ENCODE measurements around the gene SETD2. TPM values are rescaled to one million over a fixed set of nuclear protein-coding genes. Genes with fewer than 3 reads are reported as not detected.
A peak's percentile ranks its signal among the peaks of the same experiment; 100 is the strongest.

The SETD2 gene
- total and polyA plus RNA-seq, 2 of the 8 experiments (the other 6 are each of a cell fraction or from before 2014, with no cell fraction given): 15.7 to 46.3 TPM

GRCh38 chr3:47152578-47152977 lies 11.3 kb downstream of the SETD2 start:
- H3K27ac ChIP-seq (ENCODE audit: low read depth, low read length): no peak overlapping the region
- peak overlapping the region in 1 of 2 experiments; percentile 23; a peak in 1 of 4 replicates for H3K4me2 ChIP-seq (ENCODE audit: insufficient read depth in 1 of 2, low read depth in 2 of 2, low read length in 2 of 2)
- peaks cover 27 to 95% of the 10 kb centered on the region in 2 experiments for H3K79me2 ChIP-seq (ENCODE audit: control insufficient read depth in 1 of 2, insufficient read depth in 2 of 2, low read length in 2 of 2)
- DNase-seq (ENCODE audit: low read depth in 1 of 2, low spot score in 2 of 2) (peak in 1 of 2 experiments; percentile 45), FAIRE-seq (no peak)
- no peak overlapping the region for H4K91ac ChIP-seq (replicated peaks; ENCODE audit: insufficient read length, low read length)
- H3K36me3 ChIP-seq (ENCODE audit: control insufficient read depth in 2 of 4, insufficient read depth in 4 of 4, low read length in 3 of 4): no peaks in the 10 kb centered on the region
- no peak overlapping the region for H2BK12ac ChIP-seq (ENCODE audit: low read depth, low read length)
- no peak overlapping the region for H2BK15ac ChIP-seq (ENCODE audit: low read length)
- H4K5ac ChIP-seq (ENCODE audit: insufficient read length, low read depth, low read length): no peak overlapping the region
- TF ChIP-seq YY1 (IDR thresholded peaks at IDR 0.05; ENCODE audit: low read depth, low read length): no peak
- TF ChIP-seq RNF2 (IDR thresholded peaks at IDR 0.05; ENCODE audit: borderline replicate concordance, low read depth, low read length, missing control alignments, poor library complexity, severe bottlenecking): no peak
- TF ChIP-seq CBX8 (IDR thresholded peaks at IDR 0.05; ENCODE audit: borderline replicate concordance, low read depth, low read length): no peak
- no peak for TF ChIP-seq GABPA (IDR thresholded peaks at IDR 0.05; ENCODE audit: borderline replicate concordance, insufficient read depth, low read length)
- TF ChIP-seq TCF12 (IDR thresholded peaks at IDR 0.05; ENCODE audit: low read depth, low read length): no peak
- no peak for TF ChIP-seq ZNF274 (IDR thresholded peaks at IDR 0.05; ENCODE audit: borderline replicate concordance, extremely low read depth, low read length)
- no peak for TF ChIP-seq GTF2F1 (IDR thresholded peaks at IDR 0.05; ENCODE audit: borderline replicate concordance, low read depth, low read length)
- no peak for TF ChIP-seq SIN3A (conservative IDR thresholded peaks at IDR 0.05 in 1 of 2, IDR thresholded peaks at IDR 0.05 in 1 of 2; ENCODE audit: low read depth in 1 of 2, low read length in 2 of 2)
- TF ChIP-seq MAFK (IDR thresholded peaks at IDR 0.05; ENCODE audit: low read depth, low read length): no peak
- H4K20me1 ChIP-seq (replicated peaks in 1 of 2; ENCODE audit: control insufficient read depth in 1 of 2, insufficient read depth in 2 of 2, low read length in 2 of 2): peaks cover 7 to 14% of the 10 kb centered on the region in 2 experiments
- POLR2A ChIA-PET (ENCODE audit: partially characterized antibody): interaction anchor here (1.2 to 1.8 kb wide), 2 partner anchors 11 to 19 kb away, joined by 3 to 13 read pairs; partner anchors contain the start of gene SETD2
- no peak overlapping the region for H2BK120ac ChIP-seq (replicated peaks; ENCODE audit: low read depth, low read length)
- H3K18ac ChIP-seq (ENCODE audit: extremely low read depth, low read length): no peak overlapping the region
- H2BK5ac ChIP-seq (ENCODE audit: low read depth, low read length): no peak overlapping the region
- H3K23me2 ChIP-seq (ENCODE audit: low read depth, low read length): no peaks in the 10 kb centered on the region
- no peak overlapping the region for H2AK5ac ChIP-seq (ENCODE audit: low read depth, low read length)
- H4K8ac ChIP-seq (ENCODE audit: extremely low read depth, insufficient read depth, low read length): no peak overlapping the region
- H3K56ac ChIP-seq (replicated peaks; ENCODE audit: insufficient read length, low read depth, low read length): no peak overlapping the region
- no peak overlapping the region for H3K4me3 ChIP-seq (ENCODE audit: extremely low read depth in 1 of 4, insufficient read depth in 2 of 4, low read depth in 3 of 4, low read length in 4 of 4)
- no peak overlapping the region for H3K14ac ChIP-seq (ENCODE audit: insufficient read length)
- no peaks in the 10 kb centered on the region for H3K9me3 ChIP-seq (ENCODE audit: insufficient read depth in 2 of 2, low read depth in 1 of 2, low read length in 1 of 2)
- CTCF ChIA-PET (ENCODE audit: partially characterized antibody): interaction anchor here (1.0 kb wide), 1 partner anchor 9 kb away, joined by 5 read pairs; no protein-coding TSS in a partner anchor
- H2BK20ac ChIP-seq (ENCODE audit: low read length): no peak overlapping the region
- WGBS, 2 experiments (ENCODE audit: extremely low coverage in 1 of 2, insufficient coverage in 1 of 2, insufficient read length in 1 of 2, insufficient replicate concordance in 2 of 2, low coverage in 1 of 2, low lambda C conversion rate in 2 of 2, missing lambda C conversion rate in 1 of 2): 72% methylated on average over 2 of the region's 2 CpGs; no CpG with 5 or more reads in 1 of the 2 experiments
- no peak overlapping the region for H3K23ac ChIP-seq (ENCODE audit: insufficient read length)
- peaks cover 5% of the 10 kb centered on the region; the same call in 1 of the 2 replicates for H3K79me1 ChIP-seq (ENCODE audit: low read depth, low read length)
- H3K4ac ChIP-seq (replicated peaks; ENCODE audit: insufficient read length, low read depth, low read length): no peak overlapping the region
- no peaks in the 10 kb centered on the region for H3K27me3 ChIP-seq (replicated peaks in 1 of 4; ENCODE audit: control insufficient read depth in 3 of 4, extremely low read depth in 1 of 4, insufficient read depth in 3 of 4, low read length in 3 of 4)
- no peak overlapping the region for H3K9ac ChIP-seq (replicated peaks in 1 of 4; ENCODE audit: extremely low read depth in 1 of 4, low read depth in 3 of 4, low read length in 3 of 4)
- H3K4me1 ChIP-seq (replicated peaks in 1 of 4; ENCODE audit: control insufficient read depth in 3 of 4, insufficient read depth in 4 of 4, low read length in 3 of 4): peaks cover 2 to 3% (median 2%) of the 10 kb centered on the region in 4 experiments; a peak in 4 of 7 replicates
- no peak overlapping the region for H2AFZ ChIP-seq (ENCODE audit: low read length)

All from H1 (cell line).